Adrenal gland (tissue), 12 donors: ENCODE results near the gene RAD51B. TPM values are rescaled to one million over a fixed set of nuclear protein-coding genes. Genes with fewer than 3 reads are reported as not detected.

Experiments used
- DNase-seq, 7 donors: peaks; one replicate each; pipeline ENCODE4 v3.0.0-alpha.2; 2019 to 2020
- H3K27ac ChIP-seq, 5 donors: fragments of 200-600 bp; sonication (generic) in 4 of 5; 1 replicate in 3 of 5; 2 replicates in 2 of 5; pipeline versions ENCODE4 v1.5.1 to v1.8.0; 2016 to 2020; ENCODE audit warnings: mild to moderate bottlenecking in 1 of 5
- H3K27me3 ChIP-seq: fragments of 200-600 bp; 2 replicates; pipeline ENCODE4 v1.8.0; 2021
- H3K36me3 ChIP-seq, 2 donors: fragments of 200-600 bp; replicated peaks in 1 of 2; 1 replicate in 1 of 2; 2 replicates in 1 of 2; pipeline versions ENCODE4 v1.5.1 to v1.8.0; 2018 to 2022
- H3K4me1 ChIP-seq, 2 donors: fragments of 200-600 bp; replicated peaks in 1 of 2; 1 replicate in 1 of 2; 2 replicates in 1 of 2; pipeline versions ENCODE4 v1.5.1 to v1.8.0; 2018 to 2021
- H3K4me3 ChIP-seq, 4 donors: fragments of 200-600 bp; sonication (generic) in 3 of 4; one replicate each; pipeline ENCODE4 v1.5.1; 2016 to 2018
- H3K9me3 ChIP-seq, 3 donors: fragments of 200-600 bp; sonication (generic) in 1 of 3; replicated peaks in 1 of 3; 1 replicate in 2 of 3; 2 replicates in 1 of 3; pipeline versions ENCODE4 v1.5.1 to v1.8.0; 2016 to 2021
- POLR2A ChIP-seq, 2 donors: fragments of 450-650 bp; IDR thresholded peaks; one replicate each; pipeline ENCODE4 v1.6.1; 2017; ENCODE audit warnings: antibody characterized with exemption in 2 of 2, mild to moderate bottlenecking in 2 of 2, moderate library complexity in 1 of 2
- WGBS, 4 donors: extraction: QIAGEN DNeasy Blood & Tissue Kit in 2 of 4; methylation state at CpG; one replicate each; pipeline versions ENCODE4 v1.1.5 to v1.1.7; 2013 to 2017; 5-methylcytosine and 5-hydroxymethylcytosine counted together
- intact Hi-C, 2 donors: fragments of 100-400 bp; cut with DNase I; formaldehyde crosslinking; loops; one replicate each; pipeline versions ENCODE4 v1.14.1 to v1.15.0; 2022 to 2023
- polyA plus RNA-seq, 3 donors: library from polyadenylated mRNA; stranded (reverse); fragments of 200-250 nt in 2 of 3; fragments of 350-450 nt in 1 of 3; fragmentation: Illumina TruSeq in 1 of 3; extraction: RNeasy Lipid Tissue Mini Kit (QIAGEN cat#74804) in 1 of 3; gene quantifications; one replicate each; pipeline ENCODE4 v1.2.3, GENCODE V29; 2013 to 2014
- total RNA-seq, 9 donors: library from RNA; depleted of rRNA in 4 of 9; stranded (reverse); fragments of >200 nt in 4 of 9; fragments of 120-200 nt in 1 of 9; fragmentation: NEBNext Ultra II Directional in 1 of 9; extraction: Animal tissue kit (Norgen Biotek cat#: 25700) in 1 of 9; gene quantifications; one replicate each; pipeline versions ENCODE4 v1.1.0 to v1.2.4, GENCODE V29; 2013 to 2023
- TF ChIP-seq, protein P1 (sequence below), 6 experiments: fragments of 450-650 bp in 4 of 6; fragments of 200-600 bp in 2 of 6; sonication (generic) in 1 of 6; IDR thresholded peaks; 1 replicate in 5 of 6; 2 replicates in 1 of 6; pipeline versions ENCODE4 v1.5.1 to v1.8.0; 2016 to 2021; ENCODE audit warnings: antibody characterized with exemption in 6 of 6, mild to moderate bottlenecking in 2 of 6, moderate library complexity in 1 of 6
- donor health status: healthy with polysubstance abuse.
- donor health status: Bipolar disorder and iron deficiency.
- donor health status: DM: yes; HTN: yes; CAD: no.
- donor health status: DM: no; HTN: no; CAD: no.
- donor health status: DM: no; HTN: no; CAD: no.
- donor health status: DM: yes; HTN: yes; CAD: no.

The RAD51B gene
- total and polyA plus RNA-seq, 12 donors: 2.3 to 24.6 (median 12.4) TPM

DNA sequence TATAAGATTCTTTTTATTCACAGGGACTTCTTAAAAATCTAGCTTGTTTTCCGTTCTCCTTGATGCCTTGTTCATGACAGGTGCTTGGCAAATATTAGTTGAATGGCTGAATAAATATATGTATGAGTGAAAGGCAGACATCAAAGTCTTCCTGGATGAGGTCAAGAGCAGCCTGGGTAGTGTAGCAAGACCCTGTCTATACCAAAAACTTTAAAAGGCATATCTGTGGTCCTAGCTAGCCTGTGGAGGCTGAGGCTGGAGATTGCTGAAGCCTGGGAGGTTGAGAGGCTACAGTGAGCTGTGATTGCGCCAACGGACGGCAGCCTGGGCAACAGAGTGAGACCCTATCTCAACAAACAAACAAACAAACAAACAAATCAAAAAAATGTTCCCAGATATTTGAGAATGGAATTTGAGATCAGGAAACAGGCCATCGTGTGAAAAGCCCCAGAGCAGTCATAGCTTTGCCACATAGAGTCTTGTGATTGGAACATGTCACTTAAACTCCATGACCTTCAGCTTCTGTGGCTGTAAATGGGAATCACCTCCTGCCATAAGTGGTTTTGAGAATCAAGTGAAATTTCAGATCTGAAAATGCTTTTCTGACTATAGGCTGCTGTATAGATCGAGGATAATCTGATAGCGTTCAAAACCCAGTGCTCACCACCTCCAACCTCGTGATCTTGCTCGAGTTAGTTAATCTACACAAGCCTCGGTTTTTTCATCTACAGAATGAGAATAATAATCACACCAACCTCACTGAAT, 908.9 kb downstream of the RAD51B start:
- TF ChIP-seq, protein P1, sequence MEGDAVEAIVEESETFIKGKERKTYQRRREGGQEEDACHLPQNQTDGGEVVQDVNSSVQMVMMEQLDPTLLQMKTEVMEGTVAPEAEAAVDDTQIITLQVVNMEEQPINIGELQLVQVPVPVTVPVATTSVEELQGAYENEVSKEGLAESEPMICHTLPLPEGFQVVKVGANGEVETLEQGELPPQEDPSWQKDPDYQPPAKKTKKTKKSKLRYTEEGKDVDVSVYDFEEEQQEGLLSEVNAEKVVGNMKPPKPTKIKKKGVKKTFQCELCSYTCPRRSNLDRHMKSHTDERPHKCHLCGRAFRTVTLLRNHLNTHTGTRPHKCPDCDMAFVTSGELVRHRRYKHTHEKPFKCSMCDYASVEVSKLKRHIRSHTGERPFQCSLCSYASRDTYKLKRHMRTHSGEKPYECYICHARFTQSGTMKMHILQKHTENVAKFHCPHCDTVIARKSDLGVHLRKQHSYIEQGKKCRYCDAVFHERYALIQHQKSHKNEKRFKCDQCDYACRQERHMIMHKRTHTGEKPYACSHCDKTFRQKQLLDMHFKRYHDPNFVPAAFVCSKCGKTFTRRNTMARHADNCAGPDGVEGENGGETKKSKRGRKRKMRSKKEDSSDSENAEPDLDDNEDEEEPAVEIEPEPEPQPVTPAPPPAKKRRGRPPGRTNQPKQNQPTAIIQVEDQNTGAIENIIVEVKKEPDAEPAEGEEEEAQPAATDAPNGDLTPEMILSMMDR (IDR thresholded peaks at IDR 0.05): no peak
- TF ChIP-seq POLR2A (IDR thresholded peaks at IDR 0.05): no peak
- no peak overlapping the region for H3K4me3 ChIP-seq
- 80 to 94% (median 91%) methylated on average over 10 of the region's 10 CpGs for WGBS, 4 donors
- no peaks in the 10 kb centered on the region for H3K36me3 ChIP-seq
- H3K4me1 ChIP-seq: no peaks in the 10 kb centered on the region
- intact Hi-C loops: no loop called here
- H3K27ac ChIP-seq: no peak overlapping the region
- H3K9me3 ChIP-seq: no peaks in the 10 kb centered on the region
- DNase-seq: no peak
- H3K27me3 ChIP-seq: no peaks in the 10 kb centered on the region

DNA sequence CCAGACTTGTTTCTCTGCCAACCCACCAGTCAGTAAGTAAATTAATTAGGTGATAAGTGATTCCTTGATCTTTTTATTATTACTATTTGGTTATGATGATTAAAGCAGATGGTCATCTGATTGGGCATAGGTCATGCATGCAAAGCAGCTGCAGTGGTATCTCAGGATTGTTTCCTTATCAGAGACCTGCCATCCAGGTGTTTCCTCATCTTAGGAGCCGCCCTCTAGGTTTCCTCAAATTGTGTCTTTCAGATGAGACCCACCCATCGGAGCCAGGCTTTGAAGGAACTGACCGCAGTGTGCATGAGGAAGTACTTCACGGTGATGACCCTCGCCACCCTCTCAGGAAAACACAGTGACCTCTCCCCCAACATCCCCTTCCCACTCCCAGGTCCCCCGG, 910.0 kb downstream of the RAD51B start:
- Histone ChIP-seq H3K27ac (no peak overlapping the region), H3K4me1 (no peaks in the 10 kb centered on the region), H3K9me3 (no peaks in the 10 kb centered on the region), H3K27me3 (no peaks in the 10 kb centered on the region), H3K36me3 (no peaks in the 10 kb centered on the region), H3K4me3 (no peak overlapping the region)
- intact Hi-C loops: no loop called here
- WGBS, 4 donors: 63 to 79% (median 71%) methylated on average over 6 of the region's 6 CpGs
- DNase-seq: no peak
- no peak for TF ChIP-seq POLR2A (IDR thresholded peaks at IDR 0.05)
- TF ChIP-seq, protein P1 (IDR thresholded peaks at IDR 0.05): no peak

DNA sequence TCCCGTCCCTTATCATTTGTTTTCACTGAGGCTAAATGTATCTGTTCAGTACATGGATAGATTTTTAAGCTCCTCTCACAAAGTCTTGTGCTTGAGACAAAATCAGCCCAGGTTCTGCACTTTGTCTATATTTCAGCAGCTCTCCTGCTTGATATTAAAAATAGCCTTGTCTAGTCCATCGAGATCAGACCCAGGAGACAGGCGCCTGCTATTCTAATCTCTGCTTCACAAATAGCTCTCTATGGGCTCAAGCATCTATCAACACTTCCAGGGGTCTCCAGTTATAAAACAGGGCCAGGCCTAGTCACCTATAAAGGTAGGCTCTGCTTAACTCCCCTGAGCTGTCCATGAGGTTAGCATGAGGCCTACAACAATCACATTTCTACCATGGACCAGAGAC, 910.8 kb downstream of the RAD51B start:
- WGBS, 4 donors: 87 to 93% (median 89%) methylated on average over 3 of the region's 3 CpGs
- no peak for DNase-seq
- Histone ChIP-seq H3K36me3 (no peaks in the 10 kb centered on the region), H3K27ac (no peak overlapping the region), H3K4me3 (no peak overlapping the region), H3K4me1 (no peaks in the 10 kb centered on the region), H3K27me3 (no peaks in the 10 kb centered on the region), H3K9me3 (no peaks in the 10 kb centered on the region)
- no peak for TF ChIP-seq POLR2A (IDR thresholded peaks at IDR 0.05)
- intact Hi-C loops: no loop called here

DNA sequence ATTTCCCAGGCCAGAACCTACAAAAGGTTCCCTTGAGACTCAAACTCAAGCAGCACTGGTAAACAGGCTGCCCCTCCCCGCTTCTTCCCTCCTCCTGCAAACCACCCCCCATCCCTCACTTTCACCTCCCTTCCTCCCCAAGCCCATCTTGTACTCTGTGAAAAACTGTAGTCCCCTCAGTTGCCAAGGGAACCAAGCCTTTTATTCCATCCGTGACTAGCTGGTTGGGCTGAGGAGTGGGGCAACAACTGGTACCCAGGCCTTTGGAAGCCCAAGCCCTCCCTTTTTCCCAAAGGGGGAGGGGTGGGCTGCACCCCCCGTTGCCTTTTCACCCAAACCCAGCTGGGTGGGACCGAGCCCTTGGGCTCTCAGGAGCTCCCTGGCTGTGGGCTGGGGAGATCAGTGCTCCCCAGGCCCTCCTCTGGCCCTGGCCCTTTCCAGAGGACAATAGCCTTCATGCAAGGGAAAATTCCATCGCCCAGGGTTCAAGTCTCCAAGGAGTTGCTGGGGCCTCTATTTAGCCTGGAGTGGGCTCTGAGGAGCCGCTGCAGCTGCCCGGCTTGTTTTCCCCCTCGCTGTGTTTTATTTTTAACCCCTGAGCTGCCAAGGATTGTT, 911.3 kb downstream of the RAD51B start:
- DNase-seq: no peak
- no peak overlapping the region for H3K27ac ChIP-seq
- intact Hi-C loops: no loop called here
- TF ChIP-seq POLR2A (IDR thresholded peaks at IDR 0.05): no peak
- TF ChIP-seq, protein P1 (IDR thresholded peaks at IDR 0.05): no peak
- H3K36me3 ChIP-seq: no peaks in the 10 kb centered on the region
- H3K27me3 ChIP-seq: no peaks in the 10 kb centered on the region
- WGBS, 4 donors: 54 to 64% (median 59%) methylated on average over 7 to 8 of the region's 8 CpGs
- no peaks in the 10 kb centered on the region for H3K4me1 ChIP-seq
- no peaks in the 10 kb centered on the region for H3K9me3 ChIP-seq
- no peak overlapping the region for H3K4me3 ChIP-seq
